ENCODE measurements around the gene UGT1A4.

The UGT1A4 gene

GRCh38 chr2:233718552-233718951 is at the start of gene UGT1A4:
Gene UGT1A4 (plus strand): TSS chr2:233718736. CDS start chr2:233718821, 85 bp downstream.
- no peak for TF ChIP-seq CTCF (IDR thresholded peaks at IDR 0.05)
- no peak for DNase-seq (ENCODE audit: low spot score)
- H3K4me3 ChIP-seq: no peak within 1 kb of the TSS
- no peak within 1 kb of the TSS for H3K27ac ChIP-seq

GRCh38 chr2:233671290-233672161 is 47.0 kb upstream of the UGT1A4 start, which contains the start of gene UGT1A9:
Gene UGT1A9 (plus strand): TSS chr2:233671898. CDS start chr2:233671935, 37 bp downstream.
- H3K4me3 ChIP-seq: no peak within 1 kb of the TSS
- H3K27ac ChIP-seq: no peak within 1 kb of the TSS
- DNase-seq (ENCODE audit: low spot score): no peak
- no peak for TF ChIP-seq CTCF (IDR thresholded peaks at IDR 0.05)

- H3K4me3 ChIP-seq: no peak overlapping the region
- TF ChIP-seq CTCF (IDR thresholded peaks at IDR 0.05): no peak
- no peak overlapping the region for H3K27ac ChIP-seq
- no peak for DNase-seq (ENCODE audit: low spot score)
Observed at GRCh38 chr2:233672886-233673285, 45.6 kb upstream of the UGT1A4 start.

- no peak for TF ChIP-seq CTCF (IDR thresholded peaks at IDR 0.05)
- H3K4me3 ChIP-seq: no peak overlapping the region
- no peak for DNase-seq (ENCODE audit: low spot score)
- H3K27ac ChIP-seq: no peak overlapping the region
Observed at GRCh38 chr2:233673896-233674295, 44.6 kb upstream of the UGT1A4 start.

- H3K27ac ChIP-seq: no peak overlapping the region
- H3K4me3 ChIP-seq: no peak overlapping the region
- DNase-seq (ENCODE audit: low spot score): no peak
- TF ChIP-seq CTCF (IDR thresholded peaks at IDR 0.05): no peak
Observed at GRCh38 chr2:233674314-233674713, 44.2 kb upstream of the UGT1A4 start.

GRCh38 chr2:233674995-233675394 is 43.5 kb upstream of the UGT1A4 start:
- Histone ChIP-seq H3K27ac (no peak overlapping the region), H3K4me3 (no peak overlapping the region)
- TF ChIP-seq CTCF (IDR thresholded peaks at IDR 0.05): no peak
- no peak for DNase-seq (ENCODE audit: low spot score)

GRCh38 chr2:233676046-233676445 is 42.5 kb upstream of the UGT1A4 start:
- no peak overlapping the region for H3K27ac ChIP-seq
- no peak overlapping the region for H3K4me3 ChIP-seq
- no peak for DNase-seq (ENCODE audit: low spot score)
- no peak for TF ChIP-seq CTCF (IDR thresholded peaks at IDR 0.05)
